ENCODE measurements around the gene SPTB. TPM values are rescaled to one million over a fixed set of nuclear protein-coding genes. Genes with fewer than 3 reads are reported as not detected.

The SPTB gene
- total and polyA plus RNA-seq, 9 of the 15 experiments (the other 6 are each of a cell fraction or from before 2014, with no cell fraction given): 0.21 to 45.9 (median 11.7) TPM

GRCh38 chr14:64706119-64706592 is 173.6 kb downstream of the SPTB start (continued):
- TF ChIP-seq ZBTB8A (IDR thresholded peaks at IDR 0.05; ENCODE audit: partially characterized antibody) (no peak), SAFB (IDR thresholded peaks at IDR 0.05; ENCODE audit: borderline replicate concordance, low read depth, low read length) (no peak), ZBTB26 (CRISPR knock-in tag; IDR thresholded peaks at IDR 0.05) (no peak), NFE2L1 (tag; IDR thresholded peaks at IDR 0.05; ENCODE audit: borderline replicate concordance, low read depth) (no peak), ZFP36 (IDR thresholded peaks at IDR 0.05; ENCODE audit: low read depth, low read length, partially characterized antibody) (no peak), MXI1 (IDR thresholded peaks at IDR 0.05; ENCODE audit: low read depth, low read length) (no peak), ILK (tag; IDR thresholded peaks at IDR 0.05; ENCODE audit: borderline replicate concordance, low read depth) (no peak)

DNA sequence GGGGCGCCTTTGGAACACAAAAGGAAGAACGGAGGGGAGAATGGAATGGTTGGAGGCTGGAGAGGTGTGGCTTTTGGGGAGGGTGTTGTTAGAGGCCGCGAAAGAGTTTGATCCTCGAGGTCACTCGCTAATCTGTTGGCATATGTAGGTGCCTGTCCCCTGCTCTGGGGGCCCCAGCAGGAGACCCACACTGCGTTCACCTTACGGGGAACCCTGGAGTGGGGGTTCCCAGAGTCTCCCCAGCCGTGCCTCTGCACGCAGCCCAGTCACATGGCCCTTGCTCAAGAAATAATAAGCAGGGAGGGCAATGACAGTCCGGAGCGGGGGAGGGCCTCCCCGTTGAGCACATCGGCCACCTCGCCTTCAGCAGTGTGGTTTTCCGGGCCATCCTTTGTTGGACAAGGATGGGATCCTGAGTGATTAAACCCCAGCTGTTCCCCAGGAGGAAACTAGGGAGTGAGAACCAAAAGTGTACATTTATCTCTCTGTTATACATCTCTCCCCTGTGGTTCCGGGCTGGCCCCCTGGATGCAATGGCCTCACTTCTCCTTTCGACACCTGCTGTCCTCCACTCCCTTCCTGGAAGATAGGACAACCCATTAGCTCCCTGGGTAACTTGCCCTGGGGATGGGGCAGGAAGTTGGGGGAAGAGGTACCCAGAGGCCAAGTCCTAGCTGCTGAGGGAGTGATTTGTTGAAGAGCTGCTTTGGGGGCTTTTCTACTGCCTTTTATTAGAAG is 174.2 kb downstream of the SPTB start:
- Histone ChIP-seq H3K27me3 (ENCODE audit: control insufficient read depth in 2 of 2, insufficient read depth in 2 of 2, low read length in 2 of 2) (peaks cover 32 to 73% of the 10 kb centered on the region in 2 experiments), H3K9me3 (replicated peaks; ENCODE audit: control insufficient read depth, insufficient read depth, low read depth, low read length) (no peaks in the 10 kb centered on the region), H3K4me2 (ENCODE audit: insufficient read depth, low read length) (no peak overlapping the region), H3K4me3 (no peak overlapping the region), H3K27ac (ENCODE audit: extremely low read depth, low read depth, low read length) (no peak overlapping the region), H3K36me3 (ENCODE audit: control insufficient read depth, insufficient read depth, low read length) (no peaks in the 10 kb centered on the region), H3K79me2 (ENCODE audit: control insufficient read depth, insufficient read depth, low read length) (no peaks in the 10 kb centered on the region), H4K20me1 (replicated peaks; ENCODE audit: control insufficient read depth, insufficient read depth, low read length) (no peaks in the 10 kb centered on the region), H3K9me1 (ENCODE audit: control insufficient read depth, insufficient read depth, low read length) (no peaks in the 10 kb centered on the region), H2AFZ (ENCODE audit: low read depth, low read length) (no peak overlapping the region), H3K4me1 (replicated peaks in 1 of 2; ENCODE audit: control insufficient read depth in 2 of 2, insufficient read depth in 2 of 2, low read length in 2 of 2) (peaks cover 0 to 18% of the 10 kb centered on the region in 2 experiments; a peak in 2 of 5 replicates), H3K9ac (ENCODE audit: insufficient read depth in 1 of 2, low read depth in 2 of 2, low read length in 2 of 2) (no peak overlapping the region)
- in situ Hi-C loops (cut with MboI) (no loop called here), intact Hi-C loops (cut with micrococcal nuclease) (no loop called here)
- DNase-seq (ENCODE audit: extremely low read depth in 1 of 4, low spot score in 3 of 4) (no peak), ATAC-seq (no peak), FAIRE-seq (no peak)
- WGBS (ENCODE audit: insufficient coverage, low coverage, missing lambda C conversion rate): 3% methylated on average over 18 of the region's 18 CpGs
- no peak for TF ChIP-seq BCL6 (CRISPR knock-in tag; IDR thresholded peaks at IDR 0.05)
- no TSS peak for BruUV-seq (replicated peaks)
- POLR2A ChIA-PET: interaction anchor here (0.7 to 1.5 kb wide), 2 partner anchors 19 to 271 kb away, joined by 3 to 5 read pairs; no protein-coding TSS in a partner anchor
- CTCF ChIA-PET (ENCODE audit: low intra/inter-chr PET ratio): no interaction called here

Measured in K562 (cell line).